ENCODE data around the gene TTC39A.

TTC39A gene

DNA sequence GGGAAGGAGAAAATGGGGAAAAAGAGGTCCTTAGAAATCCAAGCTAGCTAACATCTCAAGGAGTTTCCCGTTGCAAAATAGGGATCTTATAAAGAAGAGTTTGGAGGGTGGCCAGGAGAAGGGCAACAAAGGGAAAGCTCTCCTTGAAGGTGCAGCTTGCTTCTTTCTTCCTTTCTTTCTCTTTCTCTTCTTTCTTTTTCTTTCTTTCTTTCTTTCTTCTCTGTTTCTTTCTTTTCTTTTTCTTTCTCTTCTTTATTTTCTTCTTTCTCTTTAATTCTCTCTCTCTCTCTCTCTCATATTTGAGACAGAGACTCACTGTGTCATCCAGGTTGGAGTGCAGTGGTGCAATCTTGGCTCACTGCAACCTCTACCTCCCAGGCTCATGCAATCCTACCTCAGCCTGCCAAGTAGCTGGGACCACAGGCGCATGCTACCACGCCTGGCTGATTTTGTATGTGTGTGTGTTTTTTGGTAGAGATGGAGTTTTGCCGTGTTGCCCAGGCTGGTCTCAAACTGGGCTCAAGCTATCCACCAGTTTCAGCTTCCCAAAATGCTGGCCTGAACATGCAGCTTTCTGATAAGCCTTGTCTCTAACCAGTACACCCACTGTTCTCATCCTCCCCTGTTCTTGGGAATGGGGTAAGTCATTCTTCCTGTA, 49.9 kb downstream of the TTC39A start:
- no peak for DNase-seq (ENCODE audit: extremely low read depth, low read depth)
- TF ChIP-seq, protein P1, sequence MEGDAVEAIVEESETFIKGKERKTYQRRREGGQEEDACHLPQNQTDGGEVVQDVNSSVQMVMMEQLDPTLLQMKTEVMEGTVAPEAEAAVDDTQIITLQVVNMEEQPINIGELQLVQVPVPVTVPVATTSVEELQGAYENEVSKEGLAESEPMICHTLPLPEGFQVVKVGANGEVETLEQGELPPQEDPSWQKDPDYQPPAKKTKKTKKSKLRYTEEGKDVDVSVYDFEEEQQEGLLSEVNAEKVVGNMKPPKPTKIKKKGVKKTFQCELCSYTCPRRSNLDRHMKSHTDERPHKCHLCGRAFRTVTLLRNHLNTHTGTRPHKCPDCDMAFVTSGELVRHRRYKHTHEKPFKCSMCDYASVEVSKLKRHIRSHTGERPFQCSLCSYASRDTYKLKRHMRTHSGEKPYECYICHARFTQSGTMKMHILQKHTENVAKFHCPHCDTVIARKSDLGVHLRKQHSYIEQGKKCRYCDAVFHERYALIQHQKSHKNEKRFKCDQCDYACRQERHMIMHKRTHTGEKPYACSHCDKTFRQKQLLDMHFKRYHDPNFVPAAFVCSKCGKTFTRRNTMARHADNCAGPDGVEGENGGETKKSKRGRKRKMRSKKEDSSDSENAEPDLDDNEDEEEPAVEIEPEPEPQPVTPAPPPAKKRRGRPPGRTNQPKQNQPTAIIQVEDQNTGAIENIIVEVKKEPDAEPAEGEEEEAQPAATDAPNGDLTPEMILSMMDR (IDR thresholded peaks at IDR 0.05; ENCODE audit: low read depth, low read length) = no peak

DNA sequence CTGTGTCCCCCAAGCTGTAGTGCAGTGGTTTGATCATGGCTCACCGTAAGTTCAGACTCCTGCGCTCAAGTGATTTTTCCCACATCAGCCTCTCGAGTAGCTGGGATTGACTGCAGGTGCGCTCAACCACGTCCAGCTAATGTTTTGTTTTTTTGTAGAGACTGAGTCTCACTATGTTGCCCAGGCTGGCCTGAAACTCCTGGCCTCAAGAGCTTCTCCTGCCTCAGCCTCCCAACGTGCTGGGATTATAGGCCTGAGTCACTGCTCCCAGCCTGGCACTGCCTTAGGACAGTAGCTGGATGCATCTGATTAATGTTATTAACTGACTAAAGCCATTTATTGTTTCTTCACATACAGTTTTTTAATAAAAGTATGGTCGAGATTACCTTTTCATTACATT, 54.1 kb downstream of the TTC39A start:
- TF ChIP-seq, protein P1 (IDR thresholded peaks at IDR 0.05; ENCODE audit: low read depth, low read length) = no peak
- no peak for DNase-seq (ENCODE audit: extremely low read depth, low read depth)

DNA sequence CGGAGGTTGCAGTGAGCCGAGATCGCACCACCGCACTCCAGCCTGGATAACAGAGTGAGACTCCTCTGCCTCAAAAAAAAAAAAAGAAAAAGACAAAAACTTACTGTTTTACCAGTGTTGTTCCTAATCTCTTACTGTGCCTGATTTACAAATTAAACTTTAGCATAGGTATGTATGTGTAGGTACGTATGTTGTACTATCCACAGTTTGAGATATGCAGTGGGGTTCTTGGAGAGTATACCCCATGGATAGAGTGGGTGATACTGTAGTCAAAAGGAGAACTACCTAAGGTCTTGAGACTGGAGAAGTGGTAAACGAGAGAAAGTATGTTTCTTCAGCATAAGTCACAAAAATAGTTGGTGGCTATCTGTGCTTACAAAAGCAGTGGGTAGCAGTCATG, 55.7 kb downstream of the TTC39A start:
- DNase-seq (ENCODE audit: extremely low read depth, low read depth) = no peak
- TF ChIP-seq, protein P1 (IDR thresholded peaks at IDR 0.05; ENCODE audit: low read depth, low read length) = no peak

DNA sequence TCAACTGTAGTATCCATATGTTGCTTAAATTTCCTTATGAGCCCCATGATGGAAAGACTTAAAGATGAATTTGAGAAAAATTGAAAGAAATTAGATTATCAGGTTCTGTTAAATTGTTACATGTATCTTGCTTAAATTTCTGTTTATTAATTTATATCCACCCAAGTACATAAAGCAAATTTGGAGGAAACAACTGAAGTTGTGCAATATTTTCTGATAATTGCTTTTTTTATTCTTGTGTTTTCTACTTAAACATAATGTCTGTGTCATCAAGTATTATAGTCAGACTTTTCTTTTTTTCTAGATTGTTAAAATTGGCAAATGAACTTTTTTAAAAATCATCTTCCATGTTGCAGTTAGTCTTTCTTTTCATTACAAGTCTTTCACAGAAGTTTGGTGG, 57.4 kb downstream of the TTC39A start:
- DNase-seq (ENCODE audit: extremely low read depth, low read depth) = no peak
- TF ChIP-seq, protein P1 (IDR thresholded peaks at IDR 0.05; ENCODE audit: low read depth, low read length) = no peak

DNA sequence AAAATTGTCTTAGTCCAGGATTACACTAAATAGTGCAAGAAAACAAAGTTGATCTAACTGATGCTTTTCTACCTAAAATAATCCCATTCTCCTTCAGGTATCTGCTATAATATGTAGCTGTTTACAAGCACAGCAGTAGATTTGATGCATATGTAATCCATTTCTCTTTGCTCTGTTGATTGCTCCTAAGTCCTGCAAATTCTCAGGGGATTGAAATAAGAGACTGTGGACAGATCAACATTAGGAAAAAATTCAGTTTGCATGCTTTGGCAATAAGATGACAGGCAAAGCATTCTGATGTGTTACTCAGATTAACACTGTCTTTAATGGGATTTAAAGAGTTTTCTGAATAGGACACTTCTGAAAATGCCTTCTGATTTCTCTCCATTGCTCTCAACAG, 59.6 kb downstream of the TTC39A start:
- no peak for DNase-seq (ENCODE audit: extremely low read depth, low read depth)
- TF ChIP-seq, protein P1 (IDR thresholded peaks at IDR 0.05; ENCODE audit: low read depth, low read length) = no peak

DNA sequence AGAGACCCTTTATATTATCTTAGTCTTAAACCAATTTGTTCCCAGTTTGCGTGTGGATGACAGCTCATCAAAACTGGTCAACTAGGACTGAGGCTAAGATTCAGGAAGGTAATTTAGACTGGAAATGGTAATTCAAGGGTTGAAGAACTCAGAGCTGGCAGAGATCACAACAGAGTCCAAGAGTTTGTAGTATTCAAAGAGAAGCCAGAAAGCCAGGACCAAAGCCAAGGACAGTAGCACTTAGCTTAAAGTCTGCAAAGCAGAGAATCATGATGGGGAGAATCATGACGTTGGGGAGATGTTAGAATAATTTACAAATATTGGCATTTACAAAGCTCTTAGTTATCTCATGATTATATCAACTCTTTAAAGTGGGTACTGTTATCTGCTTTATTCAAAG, 61.7 kb downstream of the TTC39A start:
- no peak for DNase-seq (ENCODE audit: extremely low read depth, low read depth)
- TF ChIP-seq, protein P1 (IDR thresholded peaks at IDR 0.05; ENCODE audit: low read depth, low read length) = no peak

DNA sequence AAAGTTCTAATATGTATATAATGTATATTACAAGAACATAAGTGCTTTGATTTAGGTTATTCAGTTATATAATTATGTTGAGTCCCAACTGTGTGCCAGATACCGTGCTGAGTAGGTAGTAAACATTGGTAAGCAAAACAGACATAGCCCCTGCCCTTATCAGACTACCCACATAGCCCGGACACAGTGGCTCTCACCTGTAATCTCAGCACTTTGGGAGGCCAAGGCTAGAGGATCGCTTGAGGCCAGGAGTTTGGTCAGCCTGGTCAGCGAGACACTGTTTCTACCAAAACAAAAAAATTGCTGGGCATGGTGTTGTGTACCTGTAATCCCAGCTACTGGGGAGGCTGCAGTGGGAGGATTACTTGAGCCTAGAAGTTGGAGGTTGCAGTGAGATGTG, 63.6 kb downstream of the TTC39A start:
- TF ChIP-seq, protein P1 (IDR thresholded peaks at IDR 0.05; ENCODE audit: low read depth, low read length) = no peak
- no peak for DNase-seq (ENCODE audit: extremely low read depth, low read depth)

Data from AG09319 (cell line).